Uterus (tissue), 4 donors: ENCODE measurements around the gene GPR176. TPM values are rescaled to one million over a fixed set of nuclear protein-coding genes. Genes with fewer than 3 reads are reported as not detected.

Source experiments
- DNase-seq, 2 donors: peaks; one replicate each; pipeline ENCODE4 v3.0.0-alpha.2; 2019 to 2020
- H3K27ac ChIP-seq, 2 donors: fragments of 200-600 bp; sonication (generic); 1 replicate in 1 of 2; 2 replicates in 1 of 2; pipeline ENCODE4 v1.5.1; 2016 to 2018
- H3K27me3 ChIP-seq, 2 donors: fragments of 200-600 bp; sonication (generic); one replicate each; pipeline ENCODE4 v1.5.1; 2018 to 2019; ENCODE audit warnings: control low read depth in 1 of 2
- H3K36me3 ChIP-seq, 2 donors: fragments of 200-600 bp; sonication (generic); one replicate each; pipeline ENCODE4 v1.5.1; 2019; ENCODE audit warnings: control low read depth in 1 of 2
- H3K4me1 ChIP-seq, 2 donors: fragments of 200-600 bp; sonication (generic); one replicate each; pipeline ENCODE4 v1.5.1; 2018 to 2019; ENCODE audit warnings: control low read depth in 1 of 2
- H3K4me3 ChIP-seq, 2 donors: fragments of 200-600 bp; sonication (generic); 1 replicate in 1 of 2; 2 replicates in 1 of 2; pipeline ENCODE4 v1.5.1; 2018 to 2019; ENCODE audit warnings: mild to moderate bottlenecking in 1 of 2
- H3K9me3 ChIP-seq, 2 donors: fragments of 200-600 bp; sonication (generic); one replicate each; pipeline ENCODE4 v1.5.1; 2019; ENCODE audit warnings: control low read depth in 1 of 2
- CTCF ChIP-seq, 4 experiments: fragments of 200-600 bp in 2 of 4; fragments of 450-650 bp in 2 of 4; sonication (generic) in 2 of 4; IDR thresholded peaks; one replicate each; pipeline ENCODE4 v1.5.1; 2016 to 2019; ENCODE audit warnings: antibody characterized with exemption in 4 of 4, mild to moderate bottlenecking in 2 of 4, moderate library complexity in 1 of 4
- POLR2A ChIP-seq, 2 donors: fragments of 450-650 bp; IDR thresholded peaks; one replicate each; pipeline ENCODE4 v1.6.1; 2016; ENCODE audit warnings: antibody characterized with exemption in 2 of 2, mild to moderate bottlenecking in 1 of 2, moderate library complexity in 1 of 2
- intact Hi-C: fragments of 100-400 bp; cut with DNase I; formaldehyde crosslinking; loops from one replicate; pipeline ENCODE4 v1.15.1; 2023; ENCODE audit warnings: low total_unique reads
- total RNA-seq, 4 donors: library from RNA; depleted of rRNA in 3 of 4; stranded (reverse); fragments of >200 nt in 3 of 4; gene quantifications; one replicate each; pipeline versions ENCODE4 v1.1.0 to v1.2.4, GENCODE V29; 2014 to 2023
- donor health status: DM: yes; HTN: yes; CAD: no.

Gene GPR176
- total RNA-seq, 4 donors from 2014 or later: 5.5 to 11.8 (median 7.1) TPM

GRCh38 chr15:39786447-39787056 is 133.5 kb downstream of the GPR176 start:
- TF ChIP-seq CTCF (IDR thresholded peaks at IDR 0.05): peak; percentile 52 to 71 (median 69)
- TF ChIP-seq POLR2A (IDR thresholded peaks at IDR 0.05): no peak
- H3K9me3 ChIP-seq: no peaks in the 10 kb centered on the region
- H3K27me3 ChIP-seq: no peaks in the 10 kb centered on the region
- H3K36me3 ChIP-seq: no peaks in the 10 kb centered on the region
- intact Hi-C loops: no loop called here
- peaks cover 0 to 6% of the 10 kb centered on the region in 2 donors for H3K4me1 ChIP-seq
- no peak for DNase-seq
- peak overlapping the region; percentile 20 to 25 for H3K27ac ChIP-seq
- no peak overlapping the region for H3K4me3 ChIP-seq

- Histone ChIP-seq H3K4me1 (peaks cover 0 to 6% of the 10 kb centered on the region in 2 donors), H3K4me3 (no peak overlapping the region), H3K9me3 (no peaks in the 10 kb centered on the region), H3K36me3 (no peaks in the 10 kb centered on the region), H3K27me3 (no peaks in the 10 kb centered on the region), H3K27ac (peak overlapping the region in 1 of 2 donors; percentile 25)
- TF ChIP-seq POLR2A (IDR thresholded peaks at IDR 0.05): no peak
- TF ChIP-seq CTCF (IDR thresholded peaks at IDR 0.05): no peak
- intact Hi-C loops: no loop called here
- DNase-seq: no peak
Measured at GRCh38 chr15:39785841-39786240, 134.2 kb downstream of the GPR176 start.

GRCh38 chr15:39785139-39785538 is 134.9 kb downstream of the GPR176 start:
- Histone ChIP-seq H3K27me3 (no peaks in the 10 kb centered on the region), H3K9me3 (no peaks in the 10 kb centered on the region), H3K4me1 (peaks cover 0 to 6% of the 10 kb centered on the region in 2 donors), H3K27ac (peak overlapping the region in 1 of 2 donors; percentile 15), H3K4me3 (no peak overlapping the region), H3K36me3 (no peaks in the 10 kb centered on the region)
- DNase-seq: no peak
- intact Hi-C loops: no loop called here
- TF ChIP-seq POLR2A (IDR thresholded peaks at IDR 0.05) (no peak), CTCF (IDR thresholded peaks at IDR 0.05) (no peak)

GRCh38 chr15:39784638-39785037 is 135.4 kb downstream of the GPR176 start:
- no peaks in the 10 kb centered on the region for H3K27me3 ChIP-seq
- no peaks in the 10 kb centered on the region for H3K9me3 ChIP-seq
- H3K4me3 ChIP-seq: no peak overlapping the region
- H3K36me3 ChIP-seq: no peaks in the 10 kb centered on the region
- peak overlapping the region in 1 of 2 donors; percentile 15 for H3K27ac ChIP-seq
- TF ChIP-seq CTCF (IDR thresholded peaks at IDR 0.05) (no peak), POLR2A (IDR thresholded peaks at IDR 0.05) (no peak)
- H3K4me1 ChIP-seq: peaks cover 0 to 6% of the 10 kb centered on the region in 2 donors
- intact Hi-C loops: no loop called here
- DNase-seq: no peak

- Histone ChIP-seq H3K9me3 (no peaks in the 10 kb centered on the region), H3K4me1 (peaks cover 0 to 6% of the 10 kb centered on the region in 2 donors), H3K27me3 (no peaks in the 10 kb centered on the region), H3K27ac (peak overlapping the region in 1 of 2 donors; percentile 92), H3K4me3 (no peak overlapping the region), H3K36me3 (no peaks in the 10 kb centered on the region)
- TF ChIP-seq POLR2A (IDR thresholded peaks at IDR 0.05) (no peak), CTCF (IDR thresholded peaks at IDR 0.05) (no peak)
- no peak for DNase-seq
- intact Hi-C loops: no loop called here
Measured at GRCh38 chr15:39784125-39784524, 135.9 kb downstream of the GPR176 start.
